Measurements from ENCODE around the gene IGSF3. TPM values are rescaled to one million over a fixed set of nuclear protein-coding genes. Genes with fewer than 3 reads are reported as not detected.
A peak's percentile ranks its signal among the peaks of the same experiment; 100 is the strongest.

Gene IGSF3
- polyA plus RNA-seq, 1 experiment: 0.15 TPM

GRCh38 chr1:116668277-116668676 lies 744 bp upstream of the IGSF3 start:
- POLR2A ChIA-PET: no interaction called here
- Histone ChIP-seq H3K4me3 (ENCODE audit: low read depth, low read length) (no peak overlapping the region), H3K27me3 (ENCODE audit: control insufficient read depth, insufficient read depth, low read length) (peaks cover 19% of the 10 kb centered on the region), H3K36me3 (ENCODE audit: control insufficient read depth, insufficient read depth, low read length) (no peaks in the 10 kb centered on the region)
- CTCF ChIA-PET: no interaction called here
- no peak for DNase-seq (ENCODE audit: low read depth)
- TF ChIP-seq, protein P1, sequence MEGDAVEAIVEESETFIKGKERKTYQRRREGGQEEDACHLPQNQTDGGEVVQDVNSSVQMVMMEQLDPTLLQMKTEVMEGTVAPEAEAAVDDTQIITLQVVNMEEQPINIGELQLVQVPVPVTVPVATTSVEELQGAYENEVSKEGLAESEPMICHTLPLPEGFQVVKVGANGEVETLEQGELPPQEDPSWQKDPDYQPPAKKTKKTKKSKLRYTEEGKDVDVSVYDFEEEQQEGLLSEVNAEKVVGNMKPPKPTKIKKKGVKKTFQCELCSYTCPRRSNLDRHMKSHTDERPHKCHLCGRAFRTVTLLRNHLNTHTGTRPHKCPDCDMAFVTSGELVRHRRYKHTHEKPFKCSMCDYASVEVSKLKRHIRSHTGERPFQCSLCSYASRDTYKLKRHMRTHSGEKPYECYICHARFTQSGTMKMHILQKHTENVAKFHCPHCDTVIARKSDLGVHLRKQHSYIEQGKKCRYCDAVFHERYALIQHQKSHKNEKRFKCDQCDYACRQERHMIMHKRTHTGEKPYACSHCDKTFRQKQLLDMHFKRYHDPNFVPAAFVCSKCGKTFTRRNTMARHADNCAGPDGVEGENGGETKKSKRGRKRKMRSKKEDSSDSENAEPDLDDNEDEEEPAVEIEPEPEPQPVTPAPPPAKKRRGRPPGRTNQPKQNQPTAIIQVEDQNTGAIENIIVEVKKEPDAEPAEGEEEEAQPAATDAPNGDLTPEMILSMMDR (IDR thresholded peaks at IDR 0.05; ENCODE audit: insufficient read depth, low read depth, low read length): no peak

DNA sequence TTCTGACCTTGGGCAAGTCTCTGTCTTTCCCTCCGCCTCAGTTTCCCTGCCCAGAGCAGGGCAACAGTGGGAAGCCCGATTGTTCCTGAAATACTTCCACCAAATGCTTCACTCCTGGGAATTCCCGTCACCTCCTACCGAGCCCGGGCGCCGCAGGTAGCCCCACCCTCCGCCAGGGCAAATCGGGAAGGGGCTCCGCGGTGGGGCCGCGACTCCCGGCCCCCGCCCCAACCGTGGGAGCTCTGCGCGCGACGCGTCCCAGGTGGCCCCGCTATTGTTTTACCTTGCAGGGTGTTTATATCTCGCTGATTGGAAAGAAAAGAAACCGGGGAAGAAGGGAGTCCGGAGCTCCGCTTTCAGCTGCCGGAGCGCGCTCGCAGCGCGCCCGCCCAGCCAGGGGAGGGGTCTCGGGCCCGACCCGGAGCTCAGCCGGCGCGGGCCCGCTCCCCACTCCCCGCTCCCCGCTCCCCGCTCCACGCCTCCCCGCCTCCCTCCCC lies 407 bp downstream of the IGSF3 start:
- no peak for DNase-seq (ENCODE audit: low read depth)
- Histone ChIP-seq H3K4me3 (ENCODE audit: low read depth, low read length) (peak overlapping the region; percentile 44), H3K27me3 (ENCODE audit: control insufficient read depth, insufficient read depth, low read length) (peaks cover 19% of the 10 kb centered on the region), H3K36me3 (ENCODE audit: control insufficient read depth, insufficient read depth, low read length) (no peaks in the 10 kb centered on the region)
- CTCF ChIA-PET: interaction anchor here (1.0 kb wide), 1 partner anchor 71 kb away, joined by 4 read pairs; no protein-coding TSS in a partner anchor
- POLR2A ChIA-PET: no interaction called here
- TF ChIP-seq, protein P1 (IDR thresholded peaks at IDR 0.05; ENCODE audit: insufficient read depth, low read depth, low read length): no peak

- Histone ChIP-seq H3K27me3 (ENCODE audit: control insufficient read depth, insufficient read depth, low read length) (peaks cover 19% of the 10 kb centered on the region), H3K4me3 (ENCODE audit: low read depth, low read length) (peak overlapping the region; percentile 44; the same call in 1 of the 2 replicates), H3K36me3 (ENCODE audit: control insufficient read depth, insufficient read depth, low read length) (no peaks in the 10 kb centered on the region)
- TF ChIP-seq, protein P1 (IDR thresholded peaks at IDR 0.05; ENCODE audit: insufficient read depth, low read depth, low read length): no peak
- POLR2A ChIA-PET: no interaction called here
- no peak for DNase-seq (ENCODE audit: low read depth)
- CTCF ChIA-PET: interaction anchor here (1.0 kb wide), 1 partner anchor 70 kb away, joined by 4 read pairs; no protein-coding TSS in a partner anchor
Measured at GRCh38 chr1:116666187-116667077, 1.1 kb downstream of the IGSF3 start.

DNA sequence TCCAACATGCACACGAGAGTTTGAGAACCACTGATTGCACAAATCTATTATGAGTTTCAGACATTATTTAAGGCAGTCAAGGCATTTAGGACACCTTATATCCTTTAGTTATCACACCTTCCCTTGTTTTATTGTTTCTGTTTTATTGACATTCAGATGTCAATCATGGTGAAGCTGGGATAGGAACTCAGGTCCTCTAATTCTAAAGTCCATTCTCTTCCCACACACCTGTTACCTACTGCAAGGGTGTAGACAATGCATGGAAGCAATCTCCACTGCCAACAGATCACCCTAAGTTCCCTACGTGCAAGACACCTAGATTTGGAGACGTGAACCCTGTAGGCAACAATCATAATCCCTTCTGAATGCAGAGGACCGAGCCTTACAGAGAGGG lies 2.6 kb downstream of the IGSF3 start:
- TF ChIP-seq, protein P1 (IDR thresholded peaks at IDR 0.05; ENCODE audit: insufficient read depth, low read depth, low read length): no peak
- no peak for DNase-seq (ENCODE audit: low read depth)
- ChIA-PET POLR2A (no interaction called here), CTCF (no interaction called here)
- Histone ChIP-seq H3K36me3 (ENCODE audit: control insufficient read depth, insufficient read depth, low read length) (no peaks in the 10 kb centered on the region), H3K4me3 (ENCODE audit: low read depth, low read length) (no peak overlapping the region), H3K27me3 (ENCODE audit: control insufficient read depth, insufficient read depth, low read length) (peaks cover 19% of the 10 kb centered on the region)

GRCh38 chr1:116664366-116664977 lies 3.1 kb downstream of the IGSF3 start:
- CTCF ChIA-PET: no interaction called here
- TF ChIP-seq, protein P1 (IDR thresholded peaks at IDR 0.05; ENCODE audit: insufficient read depth, low read depth, low read length): no peak
- DNase-seq (ENCODE audit: low read depth): no peak

More at GRCh38 chr1:116664366-116664977, 3.1 kb downstream of the IGSF3 start:
- Histone ChIP-seq H3K4me3 (ENCODE audit: low read depth, low read length) (no peak overlapping the region), H3K36me3 (ENCODE audit: control insufficient read depth, insufficient read depth, low read length) (no peaks in the 10 kb centered on the region), H3K27me3 (ENCODE audit: control insufficient read depth, insufficient read depth, low read length) (peaks cover 19% of the 10 kb centered on the region)
- POLR2A ChIA-PET: no interaction called here
